Measurements from ENCODE around the gene EHD1.

DNA sequence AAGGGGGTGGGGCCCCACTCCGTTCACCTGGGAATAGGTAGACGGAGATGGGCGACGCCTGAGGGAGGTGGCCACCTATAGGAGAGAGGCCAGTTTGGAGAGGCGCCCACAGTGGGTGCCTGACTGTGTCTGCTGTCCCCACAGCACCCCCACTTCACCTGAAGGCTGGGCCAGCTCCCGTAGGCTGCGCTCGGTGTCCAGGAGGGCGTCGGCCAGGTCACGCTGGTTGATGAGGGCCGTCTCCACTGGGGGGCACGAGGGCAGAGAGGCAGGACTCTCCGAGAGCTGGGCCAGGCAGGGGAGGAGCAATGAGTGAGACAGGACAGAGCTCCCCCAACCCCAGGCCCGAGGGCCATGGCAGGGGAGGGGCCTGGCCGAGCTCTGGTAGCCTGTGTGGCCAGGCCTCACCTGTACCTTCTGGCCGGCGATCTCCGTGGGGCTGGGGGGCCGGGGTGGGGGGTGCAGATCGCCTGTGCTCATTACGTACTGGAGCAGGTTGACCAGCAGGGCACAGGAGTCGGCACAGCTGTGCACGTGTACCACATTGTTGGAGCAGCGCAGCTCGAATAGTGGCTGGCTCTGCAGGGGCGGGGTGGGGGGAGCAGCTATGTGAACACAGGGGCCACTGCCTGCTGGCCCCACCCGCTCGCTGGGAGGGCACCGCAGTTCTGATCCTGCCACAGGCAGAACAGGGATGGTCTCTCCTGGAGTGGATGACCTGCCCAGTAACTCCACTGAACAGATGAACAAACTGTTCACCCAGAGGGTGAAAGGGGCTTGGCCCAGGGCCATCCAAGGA is 23.9 kb upstream of the EHD1 start:
- TF ChIP-seq, protein P1, sequence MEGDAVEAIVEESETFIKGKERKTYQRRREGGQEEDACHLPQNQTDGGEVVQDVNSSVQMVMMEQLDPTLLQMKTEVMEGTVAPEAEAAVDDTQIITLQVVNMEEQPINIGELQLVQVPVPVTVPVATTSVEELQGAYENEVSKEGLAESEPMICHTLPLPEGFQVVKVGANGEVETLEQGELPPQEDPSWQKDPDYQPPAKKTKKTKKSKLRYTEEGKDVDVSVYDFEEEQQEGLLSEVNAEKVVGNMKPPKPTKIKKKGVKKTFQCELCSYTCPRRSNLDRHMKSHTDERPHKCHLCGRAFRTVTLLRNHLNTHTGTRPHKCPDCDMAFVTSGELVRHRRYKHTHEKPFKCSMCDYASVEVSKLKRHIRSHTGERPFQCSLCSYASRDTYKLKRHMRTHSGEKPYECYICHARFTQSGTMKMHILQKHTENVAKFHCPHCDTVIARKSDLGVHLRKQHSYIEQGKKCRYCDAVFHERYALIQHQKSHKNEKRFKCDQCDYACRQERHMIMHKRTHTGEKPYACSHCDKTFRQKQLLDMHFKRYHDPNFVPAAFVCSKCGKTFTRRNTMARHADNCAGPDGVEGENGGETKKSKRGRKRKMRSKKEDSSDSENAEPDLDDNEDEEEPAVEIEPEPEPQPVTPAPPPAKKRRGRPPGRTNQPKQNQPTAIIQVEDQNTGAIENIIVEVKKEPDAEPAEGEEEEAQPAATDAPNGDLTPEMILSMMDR (IDR thresholded peaks at IDR 0.05): no peak
- TF ChIP-seq POLR2A (IDR thresholded peaks at IDR 0.05): no peak
- no peak for TF ChIP-seq EP300 (IDR thresholded peaks at IDR 0.05)

Data from ovary (tissue), 3 donors.